Measurements from ENCODE around the gene DNTT.

The DNTT gene

GRCh38 chr10:96272316-96273280, 31.6 kb upstream of the DNTT start:
- in situ Hi-C loops (cut with MboI; ENCODE audit: low sequenced_read_pairs, unreplicated experiment), result no loop called here
- DNase-seq (ENCODE audit: low spot score), result no peak

GRCh38 chr10:96275685-96276418, 28.4 kb upstream of the DNTT start:
- DNase-seq (ENCODE audit: low spot score), result no peak
- in situ Hi-C loops (cut with MboI; ENCODE audit: low sequenced_read_pairs, unreplicated experiment), result no loop called here

More at GRCh38 chr10:96272316-96273280, 31.6 kb upstream of the DNTT start:
- no peak for TF ChIP-seq CTCF (IDR thresholded peaks at IDR 0.05; ENCODE audit: borderline replicate concordance, control extremely low read depth, extremely low read depth, insufficient read depth, missing control alignments)

GRCh38 chr10:96276426-96276825, 27.8 kb upstream of the DNTT start:
- DNase-seq (ENCODE audit: low spot score), result no peak
- TF ChIP-seq CTCF (IDR thresholded peaks at IDR 0.05; ENCODE audit: borderline replicate concordance, control extremely low read depth, extremely low read depth, insufficient read depth, missing control alignments), result no peak
- in situ Hi-C loops (cut with MboI; ENCODE audit: low sequenced_read_pairs, unreplicated experiment), result no loop called here

More at GRCh38 chr10:96275685-96276418, 28.4 kb upstream of the DNTT start:
- no peak for TF ChIP-seq CTCF (IDR thresholded peaks at IDR 0.05; ENCODE audit: borderline replicate concordance, control extremely low read depth, extremely low read depth, insufficient read depth, missing control alignments)

- DNase-seq (ENCODE audit: low spot score), result no peak
- no peak for TF ChIP-seq CTCF (IDR thresholded peaks at IDR 0.05; ENCODE audit: borderline replicate concordance, control extremely low read depth, extremely low read depth, insufficient read depth, missing control alignments)
- in situ Hi-C loops (cut with MboI; ENCODE audit: low sequenced_read_pairs, unreplicated experiment), result no loop called here
Measured at GRCh38 chr10:96276831-96277230, 27.4 kb upstream of the DNTT start.

GRCh38 chr10:96279191-96279641, 25.0 kb upstream of the DNTT start:
- TF ChIP-seq CTCF (IDR thresholded peaks at IDR 0.05; ENCODE audit: borderline replicate concordance, control extremely low read depth, extremely low read depth, insufficient read depth, missing control alignments), result no peak
- in situ Hi-C loops (cut with MboI; ENCODE audit: low sequenced_read_pairs, unreplicated experiment), result no loop called here
- no peak for DNase-seq (ENCODE audit: low spot score)

- in situ Hi-C loops (cut with MboI; ENCODE audit: low sequenced_read_pairs, unreplicated experiment), result no loop called here
- DNase-seq (ENCODE audit: low spot score), result no peak
- no peak for TF ChIP-seq CTCF (IDR thresholded peaks at IDR 0.05; ENCODE audit: borderline replicate concordance, control extremely low read depth, extremely low read depth, insufficient read depth, missing control alignments)
Measured at GRCh38 chr10:96280859-96281258, 23.4 kb upstream of the DNTT start.

Measured in GM13976 (cell line).